Endothelial cell of umbilical vein (primary cell): ENCODE data around the gene SLC25A43. TPM values are rescaled to one million over a fixed set of nuclear protein-coding genes. Genes with fewer than 3 reads are reported as not detected.

Experiments used
- BruUV-seq: library from RNA; stranded (reverse); fragments of 400-500 nt; replicated peaks from 2 replicates; lab custom pipeline; 2021; lab: Mats Ljungman, UMichigan
- CTCF ChIA-PET: fragments of 300-600, 350-600 bp; sonication (Branson Sonifier 250); formaldehyde crosslinking; loops from one replicate; lab custom pipeline; 2021; ENCODE audit warnings: antibody characterized with exemption, inconsistent platforms; lab: Charles Lee
- POLR2A ChIA-PET: fragments of 300-600, 350-600 bp; sonication (Branson Sonifier 250); formaldehyde crosslinking; loops from one replicate; lab custom pipeline; 2021; ENCODE audit warnings: antibody characterized with exemption, inconsistent platforms; lab: Charles Lee
- DNase-seq: peaks from one replicate; pipeline ENCODE4 v3.0.0-alpha.2; 2011; ENCODE audit warnings: low read depth, low spot score
- FAIRE-seq: peaks from 2 replicates; lab custom pipeline; 2011; peaks lifted over from hg19 to GRCh38; lab: Jason Lieb, UNC
- H2AFZ ChIP-seq: 2 replicates; pipeline ENCODE4 v1.6.0; 2012; ENCODE audit warnings: low read depth, low read length, control low read depth, inconsistent platforms
- H3K27ac ChIP-seq: 2 replicates; pipeline ENCODE4 v1.5.1; 2011; ENCODE audit warnings: low read depth, mild to moderate bottlenecking, control low read depth, low read length, moderate library complexity; ENCODE audit not compliant: insufficient read depth
- H3K27me3 ChIP-seq, 2 experiments: 2 replicates each; pipeline versions ENCODE4 v1.6.0 to v1.6.1; 2011; ENCODE audit warnings: low read length in 2 of 2, mixed read lengths in 1 of 2; ENCODE audit not compliant: control insufficient read depth in 2 of 2, insufficient read depth in 2 of 2
- H3K36me3 ChIP-seq, 2 experiments: 2 replicates in 1 of 2; 3 replicates in 1 of 2; pipeline ENCODE4 v1.5.1; 2011; ENCODE audit warnings: low read length in 2 of 2, mild to moderate bottlenecking in 1 of 2, moderate library complexity in 1 of 2; ENCODE audit not compliant: control insufficient read depth in 2 of 2, insufficient read depth in 2 of 2; ENCODE audit errors: extremely low read depth in 1 of 2
- H3K4me1 ChIP-seq: 3 replicates; pipeline ENCODE4 v1.5.1; 2011; ENCODE audit warnings: mild to moderate bottlenecking, low read length; ENCODE audit not compliant: control insufficient read depth, insufficient read depth; ENCODE audit errors: extremely low read depth
- H3K4me2 ChIP-seq: 2 replicates; pipeline ENCODE4 v1.6.1; 2011; ENCODE audit warnings: low read length, control low read depth, mixed read lengths; ENCODE audit not compliant: insufficient read depth
- H3K4me3 ChIP-seq, 3 experiments: fragments of 200-600 bp in 1 of 3; sonication (generic), shearing (Covaris generic) in 1 of 3; replicated peaks in 1 of 3; 2 replicates each; pipeline ENCODE4 v1.5.1; 2011 to 2016; ENCODE audit warnings: control low read depth in 3 of 3, low read length in 3 of 3, mild to moderate bottlenecking in 2 of 3, inconsistent platforms in 1 of 3, low read depth in 1 of 3, moderate library complexity in 1 of 3; ENCODE audit not compliant: insufficient read depth in 1 of 3
- H3K79me2 ChIP-seq: 2 replicates; pipeline ENCODE4 v1.6.0; 2012; ENCODE audit warnings: low read length, inconsistent platforms; ENCODE audit not compliant: control insufficient read depth, insufficient read depth
- H3K9ac ChIP-seq: replicated peaks from 2 replicates; pipeline ENCODE3; 2011; ENCODE audit warnings: low read length, control low read depth; ENCODE audit not compliant: insufficient read depth; ENCODE audit errors: extremely low read depth
- H3K9me1 ChIP-seq: replicated peaks from 3 replicates; pipeline ENCODE4 v1.6.0; 2011; ENCODE audit warnings: mild to moderate bottlenecking, low read length; ENCODE audit not compliant: control insufficient read depth, insufficient read depth; ENCODE audit errors: extremely low read depth
- H3K9me3 ChIP-seq: replicated peaks from 2 replicates; pipeline ENCODE4 v1.5.1; 2012; ENCODE audit warnings: low read length, inconsistent platforms; ENCODE audit not compliant: control insufficient read depth, insufficient read depth
- H4K20me1 ChIP-seq: replicated peaks from 2 replicates; pipeline ENCODE3; 2011; ENCODE audit warnings: mild to moderate bottlenecking, low read length; ENCODE audit not compliant: control insufficient read depth, insufficient read depth; ENCODE audit errors: extremely low read depth
- CTCF ChIP-seq, 2 donors: IDR thresholded peaks; 1 replicate in 1 of 2; 2 replicates in 1 of 2; pipeline ENCODE4 v1.5.1; 2011; ENCODE audit warnings: low read length in 2 of 2, mild to moderate bottlenecking in 2 of 2, moderate library complexity in 2 of 2, control low read depth in 1 of 2, inconsistent platforms in 1 of 2, low read depth in 1 of 2; ENCODE audit not compliant: insufficient read depth in 1 of 2; ENCODE audit errors: extremely low read depth in 1 of 2
- EZH2 ChIP-seq: IDR thresholded peaks from 2 replicates; pipeline ENCODE4 v1.6.1; 2012; ENCODE audit warnings: borderline replicate concordance, low read depth, mild to moderate bottlenecking, moderate library complexity, low read length, inconsistent platforms; ENCODE audit not compliant: severe bottlenecking
- FOS ChIP-seq: IDR thresholded peaks from 2 replicates; pipeline ENCODE4 v1.6.1; 2011; ENCODE audit warnings: mild to moderate bottlenecking, low read length, moderate library complexity, borderline replicate concordance; ENCODE audit not compliant: insufficient read depth
- GATA2 ChIP-seq: IDR thresholded peaks from 2 replicates; pipeline ENCODE4 v1.7.0; 2011; ENCODE audit warnings: low read depth, mild to moderate bottlenecking, moderate library complexity, mixed read lengths, low read length; ENCODE audit not compliant: insufficient read length, insufficient read depth
- JUN ChIP-seq: IDR thresholded peaks from 2 replicates; pipeline ENCODE4 v1.6.1; 2011; ENCODE audit warnings: borderline replicate concordance, low read depth; ENCODE audit not compliant: insufficient read length, insufficient read depth
- MAX ChIP-seq: IDR thresholded peaks from 2 replicates; pipeline ENCODE4 v1.6.1; 2011; ENCODE audit not compliant: insufficient read depth, insufficient read length
- MYC ChIP-seq: IDR thresholded peaks from one replicate; pipeline ENCODE4 v1.6.1; 2011; ENCODE audit warnings: mild to moderate bottlenecking, low read depth, low read length
- POLR2A ChIP-seq: IDR thresholded peaks from 2 replicates; pipeline ENCODE4 v1.6.1; 2012; ENCODE audit warnings: low read depth, mild to moderate bottlenecking, control low read depth, low read length
- POLR2AphosphoS5 ChIP-seq: IDR thresholded peaks from 2 replicates; pipeline ENCODE4 v1.6.1; 2012; ENCODE audit warnings: low read depth, mild to moderate bottlenecking, control low read depth, low read length, moderate library complexity; ENCODE audit not compliant: insufficient read depth
- dilution Hi-C: fragments of 300-500 bp; cut with MboI; formaldehyde crosslinking; loops from one replicate; pipeline ENCODE4 v1.15.0; 2019; ENCODE audit warnings: low sequenced_read_pairs; ENCODE audit not compliant: extremely low pct_ligation_motif_present
- intact Hi-C: fragments of 100-400 bp; cut with micrococcal nuclease; formaldehyde crosslinking; loops from one replicate; pipeline ENCODE4 v1.10.0; 2022
- polyA plus RNA-seq, 4 experiments: library from polyadenylated mRNA; depleted of rRNA in 3 of 4; stranded (reverse) in 3 of 4; unstranded in 1 of 4; fragments of >200 nt; gene quantifications; 2 replicates each; pipeline versions ENCODE4 v1.2.1 to v1.2.3, GENCODE V29; 2011 to 2012; ENCODE audit warnings: missing spikeins in 1 of 4
- total RNA-seq: library from RNA; stranded (reverse); gene quantifications from 2 replicates; pipeline ENCODE4 v1.2.3, GENCODE V29; 2021

SLC25A43 gene
- total and polyA plus RNA-seq, 2 donors (not counting 3 experiments of a cell fraction or from before 2014, with no cell fraction given): 7.2 to 11.5 TPM

GRCh38 chrX:119497185-119497584 is 98.0 kb downstream of the SLC25A43 start:
- peaks cover 0 to 2% of the 10 kb centered on the region in 2 experiments for H3K27me3 ChIP-seq
- dilution Hi-C loops: no loop called here
- DNase-seq: no peak
- no peaks in the 10 kb centered on the region for H3K79me2 ChIP-seq
- H3K4me3 ChIP-seq: no peak overlapping the region
- no peak overlapping the region for H3K27ac ChIP-seq
- H3K4me1 ChIP-seq: no peaks in the 10 kb centered on the region
- intact Hi-C loops: no loop called here
- TF ChIP-seq POLR2A: no peak
- TF ChIP-seq MAX: no peak
- TF ChIP-seq GATA2: no peak
- TF ChIP-seq MYC: no peak
- no peaks in the 10 kb centered on the region for H4K20me1 ChIP-seq
- BruUV-seq: no TSS peak
- no peaks in the 10 kb centered on the region for H3K36me3 ChIP-seq
- H2AFZ ChIP-seq: no peak overlapping the region
- H3K9me3 ChIP-seq: no peaks in the 10 kb centered on the region
- H3K9me1 ChIP-seq: no peaks in the 10 kb centered on the region
- CTCF ChIA-PET: interaction anchor here (2.8 kb wide), 1 partner anchor 15 kb away, joined by 11 read pairs; no protein-coding TSS in a partner anchor
- no peak overlapping the region for H3K4me2 ChIP-seq
- POLR2A ChIA-PET: no interaction called here
- FAIRE-seq: no peak
- no peak overlapping the region for H3K9ac ChIP-seq

GRCh38 chrX:119500061-119500800 is 101.1 kb downstream of the SLC25A43 start:
- H4K20me1 ChIP-seq: no peaks in the 10 kb centered on the region
- H2AFZ ChIP-seq: no peak overlapping the region
- intact Hi-C loops (no loop called here), dilution Hi-C loops (no loop called here)
- DNase-seq (no peak), FAIRE-seq (no peak)
- no peak overlapping the region for H3K4me3 ChIP-seq
- CTCF ChIA-PET: no interaction called here
- no peaks in the 10 kb centered on the region for H3K36me3 ChIP-seq
- H3K4me2 ChIP-seq: no peak overlapping the region
- H3K9me1 ChIP-seq: no peaks in the 10 kb centered on the region
- no peaks in the 10 kb centered on the region for H3K79me2 ChIP-seq
- H3K9ac ChIP-seq: no peak overlapping the region
- BruUV-seq: no TSS peak
- no peak overlapping the region for H3K27ac ChIP-seq
- TF ChIP-seq CTCF (IDR thresholded peaks at IDR 0.05; ENCODE audit: extremely low read depth in 1 of 2, insufficient read depth in 1 of 2, low read depth in 1 of 2, low read length in 2 of 2): no peak
- TF ChIP-seq POLR2A: no peak
- no peak for TF ChIP-seq FOS
- TF ChIP-seq GATA2: no peak
- no peak for TF ChIP-seq JUN
- no peak for TF ChIP-seq MYC
- no peak for TF ChIP-seq EZH2
- TF ChIP-seq POLR2AphosphoS5: no peak
- TF ChIP-seq MAX: no peak
- POLR2A ChIA-PET: no interaction called here
- H3K27me3 ChIP-seq: peaks cover 0 to 2% of the 10 kb centered on the region in 2 experiments
- peaks cover 14% of the 10 kb centered on the region for H3K4me1 ChIP-seq
- no peaks in the 10 kb centered on the region for H3K9me3 ChIP-seq
